Measurements from ENCODE around the gene MYO18B. TPM values are rescaled to one million over a fixed set of nuclear protein-coding genes. Genes with fewer than 3 reads are reported as not detected.

The MYO18B gene
- total RNA-seq, 1 experiment from 2014 or later: 0.07 TPM

DNA sequence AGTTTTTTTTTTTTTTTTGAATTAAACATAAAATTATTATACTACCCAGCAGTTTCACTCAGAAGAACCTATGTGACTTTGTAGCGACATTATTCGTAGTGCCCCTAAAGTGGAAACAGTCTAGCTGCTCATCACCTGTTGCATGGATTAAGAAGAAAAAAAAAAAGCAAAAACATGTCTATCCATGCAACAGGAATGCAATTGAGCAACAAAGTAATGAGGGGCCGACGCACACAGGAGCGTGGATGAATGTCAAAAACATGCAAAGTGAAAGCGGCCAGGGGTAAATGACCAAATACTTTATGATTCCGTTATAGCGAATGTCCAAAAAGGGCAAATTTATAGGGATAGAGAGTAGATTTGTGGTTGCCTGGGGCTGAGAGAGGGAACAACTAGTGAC is 16.3 kb downstream of the MYO18B start:
- Histone ChIP-seq H3K4me1 (peaks cover 30% of the 10 kb centered on the region), H3K9me3 (no peaks in the 10 kb centered on the region), H3K4me3 (ENCODE audit: low read depth, low read length) (no peak overlapping the region), H3K27me3 (replicated peaks; ENCODE audit: control insufficient read depth, insufficient read depth, low read length) (no peaks in the 10 kb centered on the region), H3K36me3 (ENCODE audit: control insufficient read depth, insufficient read depth, low read length) (no peaks in the 10 kb centered on the region)
- peaks cover 9% of the 10 kb centered on the region for H3K4me1 Mint-ChIP-seq (ENCODE audit: low read depth, unreplicated experiment)
- no peak overlapping the region for H3K27ac Mint-ChIP-seq (ENCODE audit: unreplicated experiment)
- H3K9me3 Mint-ChIP-seq (ENCODE audit: unreplicated experiment): peaks cover 9% of the 10 kb centered on the region
- intact Hi-C loops (cut with micrococcal nuclease; ENCODE audit: unreplicated experiment): no loop called here
- no peak overlapping the region for H3K4me3 Mint-ChIP-seq (ENCODE audit: unreplicated experiment)
- no peak for DNase-seq
- BruUV-seq (replicated peaks): no TSS peak
- peaks cover 5% of the 10 kb centered on the region for H3K36me3 Mint-ChIP-seq (ENCODE audit: insufficient read depth, unreplicated experiment)
- ChIA-PET CTCF (no interaction called here), POLR2A (no interaction called here)
- no peaks in the 10 kb centered on the region for H3K27me3 Mint-ChIP-seq (ENCODE audit: insufficient read depth, unreplicated experiment)
- TF ChIP-seq, protein P1, sequence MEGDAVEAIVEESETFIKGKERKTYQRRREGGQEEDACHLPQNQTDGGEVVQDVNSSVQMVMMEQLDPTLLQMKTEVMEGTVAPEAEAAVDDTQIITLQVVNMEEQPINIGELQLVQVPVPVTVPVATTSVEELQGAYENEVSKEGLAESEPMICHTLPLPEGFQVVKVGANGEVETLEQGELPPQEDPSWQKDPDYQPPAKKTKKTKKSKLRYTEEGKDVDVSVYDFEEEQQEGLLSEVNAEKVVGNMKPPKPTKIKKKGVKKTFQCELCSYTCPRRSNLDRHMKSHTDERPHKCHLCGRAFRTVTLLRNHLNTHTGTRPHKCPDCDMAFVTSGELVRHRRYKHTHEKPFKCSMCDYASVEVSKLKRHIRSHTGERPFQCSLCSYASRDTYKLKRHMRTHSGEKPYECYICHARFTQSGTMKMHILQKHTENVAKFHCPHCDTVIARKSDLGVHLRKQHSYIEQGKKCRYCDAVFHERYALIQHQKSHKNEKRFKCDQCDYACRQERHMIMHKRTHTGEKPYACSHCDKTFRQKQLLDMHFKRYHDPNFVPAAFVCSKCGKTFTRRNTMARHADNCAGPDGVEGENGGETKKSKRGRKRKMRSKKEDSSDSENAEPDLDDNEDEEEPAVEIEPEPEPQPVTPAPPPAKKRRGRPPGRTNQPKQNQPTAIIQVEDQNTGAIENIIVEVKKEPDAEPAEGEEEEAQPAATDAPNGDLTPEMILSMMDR (IDR thresholded peaks at IDR 0.05; ENCODE audit: insufficient read depth in 1 of 2, low read depth in 1 of 2, low read length in 1 of 2, severe bottlenecking in 1 of 2, unreplicated experiment in 1 of 2): no peak

DNA sequence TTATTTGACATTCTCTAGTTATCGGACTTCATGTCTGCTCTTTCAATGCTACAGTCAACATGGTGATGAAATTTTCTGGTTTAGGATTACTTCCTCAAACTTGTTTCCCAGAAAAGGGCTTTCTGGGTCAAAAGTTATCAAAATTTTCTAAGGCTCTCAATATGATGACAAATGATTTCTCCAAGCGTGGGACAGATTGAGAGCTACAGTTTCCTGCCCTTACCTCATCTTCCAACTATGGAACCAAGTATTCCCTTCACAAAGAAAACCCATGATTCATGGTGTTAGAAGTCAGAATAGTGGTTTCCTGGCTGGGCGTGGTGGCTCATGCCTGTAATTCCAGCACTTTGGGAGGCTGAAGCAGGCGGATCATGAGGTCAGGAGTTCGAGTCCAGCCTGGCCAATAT is 17.8 kb downstream of the MYO18B start:
- no peaks in the 10 kb centered on the region; the same call in 1 of the 2 replicates for H3K9me3 ChIP-seq
- no peak overlapping the region for H3K27ac Mint-ChIP-seq (ENCODE audit: unreplicated experiment)
- BruUV-seq (replicated peaks): no TSS peak

GRCh38 chr22:25760294-25760693 is 18.3 kb downstream of the MYO18B start:
- intact Hi-C loops (cut with micrococcal nuclease; ENCODE audit: unreplicated experiment): no loop called here
- ChIA-PET POLR2A (no interaction called here), CTCF (interaction anchor here (0.7 to 1.1 kb wide), 3 partner anchors 13 to 216 kb away, joined by 3 to 6 read pairs (median 3); no protein-coding TSS in a partner anchor)
- Histone ChIP-seq H3K36me3 (ENCODE audit: control insufficient read depth, insufficient read depth, low read length) (no peaks in the 10 kb centered on the region), H3K4me3 (ENCODE audit: low read depth, low read length) (no peak overlapping the region), H3K27me3 (replicated peaks; ENCODE audit: control insufficient read depth, insufficient read depth, low read length) (no peaks in the 10 kb centered on the region), H3K4me1 (peaks cover 32% of the 10 kb centered on the region), H3K9me3 (peaks cover 3% of the 10 kb centered on the region; the same call in 1 of the 2 replicates)
- peaks cover 9% of the 10 kb centered on the region for H3K9me3 Mint-ChIP-seq (ENCODE audit: unreplicated experiment)
- H3K27me3 Mint-ChIP-seq (ENCODE audit: insufficient read depth, unreplicated experiment): no peaks in the 10 kb centered on the region
- no peak overlapping the region for H3K27ac Mint-ChIP-seq (ENCODE audit: unreplicated experiment)
- H3K36me3 Mint-ChIP-seq (ENCODE audit: insufficient read depth, unreplicated experiment): peaks cover 5% of the 10 kb centered on the region
- BruUV-seq (replicated peaks): no TSS peak
- TF ChIP-seq, protein P1 (IDR thresholded peaks at IDR 0.05; ENCODE audit: insufficient read depth in 1 of 2, low read depth in 1 of 2, low read length in 1 of 2, severe bottlenecking in 1 of 2, unreplicated experiment in 1 of 2): no peak
- DNase-seq: no peak
- peaks cover 9% of the 10 kb centered on the region for H3K4me1 Mint-ChIP-seq (ENCODE audit: low read depth, unreplicated experiment)
- no peak overlapping the region for H3K4me3 Mint-ChIP-seq (ENCODE audit: unreplicated experiment)

More for the DNA sequence above, 17.8 kb downstream of the MYO18B start:
- TF ChIP-seq, protein P1 (IDR thresholded peaks at IDR 0.05; ENCODE audit: insufficient read depth in 1 of 2, low read depth in 1 of 2, low read length in 1 of 2, severe bottlenecking in 1 of 2, unreplicated experiment in 1 of 2): no peak
- peak; percentile 45 to 57 for DNase-seq
- Histone ChIP-seq H3K4me3 (ENCODE audit: low read depth, low read length) (no peak overlapping the region), H3K27me3 (replicated peaks; ENCODE audit: control insufficient read depth, insufficient read depth, low read length) (no peaks in the 10 kb centered on the region), H3K36me3 (ENCODE audit: control insufficient read depth, insufficient read depth, low read length) (no peaks in the 10 kb centered on the region), H3K4me1 (peaks cover 32% of the 10 kb centered on the region)
- H3K36me3 Mint-ChIP-seq (ENCODE audit: insufficient read depth, unreplicated experiment): peaks cover 5% of the 10 kb centered on the region
- no peak overlapping the region for H3K4me3 Mint-ChIP-seq (ENCODE audit: unreplicated experiment)
- peaks cover 9% of the 10 kb centered on the region for H3K9me3 Mint-ChIP-seq (ENCODE audit: unreplicated experiment)
- intact Hi-C loops (cut with micrococcal nuclease; ENCODE audit: unreplicated experiment): no loop called here
- no peaks in the 10 kb centered on the region for H3K27me3 Mint-ChIP-seq (ENCODE audit: insufficient read depth, unreplicated experiment)
- ChIA-PET CTCF (interaction anchor here (0.7 to 1.1 kb wide), 2 partner anchors 13 to 215 kb away, joined by 3 to 6 read pairs; no protein-coding TSS in a partner anchor), POLR2A (no interaction called here)
- peaks cover 9% of the 10 kb centered on the region for H3K4me1 Mint-ChIP-seq (ENCODE audit: low read depth, unreplicated experiment)
